Sigmoid colon (tissue), 7 donors: Measurements from ENCODE around the gene LIPG. TPM values are rescaled to one million over a fixed set of nuclear protein-coding genes. Genes with fewer than 3 reads are reported as not detected.
"Not testable (repeated sequence)": the region's sequence is repeated elsewhere in the genome, so short reads cannot be mapped to it uniquely, and the experiment has no call there.

Experiments
- DNase-seq: peaks from one replicate; pipeline ENCODE4 v3.0.0-alpha.2; 2019
- H3K27ac ChIP-seq, 4 donors: fragments of 200-600 bp; sonication (generic); one replicate each; pipeline ENCODE4 v1.5.1; 2016 to 2019; ENCODE audit warnings: mild to moderate bottlenecking in 1 of 4
- H3K27me3 ChIP-seq, 3 donors: fragments of 200-600 bp; sonication (generic); one replicate each; pipeline ENCODE4 v1.5.1; 2019; ENCODE audit warnings: mild to moderate bottlenecking in 1 of 3
- H3K36me3 ChIP-seq, 4 donors: fragments of 200-600 bp; sonication (generic); one replicate each; pipeline ENCODE4 v1.5.1; 2016 to 2019
- H3K4me1 ChIP-seq, 4 donors: fragments of 200-600 bp; sonication (generic); one replicate each; pipeline ENCODE4 v1.5.1; 2017 to 2019
- H3K4me3 ChIP-seq, 4 donors: fragments of 200-600 bp; sonication (generic); one replicate each; pipeline ENCODE4 v1.5.1; 2017 to 2019; ENCODE audit warnings: mild to moderate bottlenecking in 2 of 4, moderate library complexity in 1 of 4
- H3K9me3 ChIP-seq, 4 donors: fragments of 200-600 bp in 3 of 4; sonication (generic) in 3 of 4; one replicate each; pipeline versions ENCODE4 v1.5.1 to v1.6.1; 2013 to 2019
- EP300 ChIP-seq, 4 donors: sonication (generic); formaldehyde crosslinking; IDR thresholded peaks; one replicate each; pipeline ENCODE4 v1.6.1; 2017; ENCODE audit warnings: antibody characterized with exemption in 4 of 4
- POLR2A ChIP-seq, 2 donors: fragments of 450-650 bp; IDR thresholded peaks; one replicate each; pipeline ENCODE4 v1.6.1; 2016; ENCODE audit warnings: antibody characterized with exemption in 2 of 2, mild to moderate bottlenecking in 2 of 2, moderate library complexity in 2 of 2
- POLR2AphosphoS5 ChIP-seq, 4 donors: sonication (generic); formaldehyde crosslinking; IDR thresholded peaks; one replicate each; pipeline ENCODE4 v1.6.1; 2017; ENCODE audit warnings: antibody characterized with exemption in 4 of 4
- WGBS, 2 donors: extraction: QIAGEN DNeasy Blood & Tissue Kit; methylation state at CpG; one replicate each; pipeline ENCODE4 v1.1.7; 2013; 5-methylcytosine and 5-hydroxymethylcytosine counted together
- intact Hi-C: fragments of 100-400 bp; cut with DNase I; formaldehyde crosslinking; loops from one replicate; pipeline ENCODE4 v1.15.1; 2023
- polyA plus RNA-seq, 3 donors: library from polyadenylated mRNA; stranded (reverse); fragments of 200-250 nt; gene quantifications; one replicate each; pipeline ENCODE4 v1.2.3, GENCODE V29; 2013
- total RNA-seq, 4 donors: library from RNA; depleted of rRNA; stranded (reverse); fragments of >200 nt; gene quantifications; one replicate each; pipeline ENCODE4 v1.1.0, GENCODE V29; 2016
- TF ChIP-seq, protein P1 (sequence below), 4 experiments: fragments of 450-650 bp in 3 of 4; fragments of 200-600 bp in 1 of 4; IDR thresholded peaks; one replicate each; pipeline ENCODE4 v1.5.1; 2016 to 2019; ENCODE audit warnings: antibody characterized with exemption in 4 of 4, mild to moderate bottlenecking in 3 of 4, moderate library complexity in 2 of 4
- donor health status: healthy with polysubstance abuse.
- donor health status: Bipolar disorder and iron deficiency.
- donor health status: healthy.

Gene LIPG
- total and polyA plus RNA-seq, 7 donors, result under 0.01 to 21.9 (median 2.4) TPM

DNA sequence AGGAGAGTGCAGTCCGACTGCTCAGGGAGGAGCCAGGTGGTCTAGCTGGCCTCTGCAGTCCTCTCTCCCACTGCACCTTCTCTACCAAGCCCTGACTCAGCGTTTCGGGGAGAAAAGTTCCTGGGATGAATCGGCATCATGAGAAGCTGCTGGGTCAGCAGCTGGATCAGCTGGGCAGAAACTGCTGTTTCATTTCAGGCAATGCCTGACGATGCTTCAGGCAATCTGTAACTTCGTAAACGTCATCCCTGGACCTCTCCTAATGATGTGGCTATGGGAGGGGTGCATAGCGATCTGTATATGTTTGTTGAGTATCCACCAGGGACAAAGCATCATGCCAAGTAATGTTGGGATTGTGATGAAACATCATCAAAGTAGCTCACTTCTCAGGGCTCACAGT is 20.7 kb downstream of the LIPG start:
- H3K4me1 ChIP-seq, result no peaks in the 10 kb centered on the region

DNA sequence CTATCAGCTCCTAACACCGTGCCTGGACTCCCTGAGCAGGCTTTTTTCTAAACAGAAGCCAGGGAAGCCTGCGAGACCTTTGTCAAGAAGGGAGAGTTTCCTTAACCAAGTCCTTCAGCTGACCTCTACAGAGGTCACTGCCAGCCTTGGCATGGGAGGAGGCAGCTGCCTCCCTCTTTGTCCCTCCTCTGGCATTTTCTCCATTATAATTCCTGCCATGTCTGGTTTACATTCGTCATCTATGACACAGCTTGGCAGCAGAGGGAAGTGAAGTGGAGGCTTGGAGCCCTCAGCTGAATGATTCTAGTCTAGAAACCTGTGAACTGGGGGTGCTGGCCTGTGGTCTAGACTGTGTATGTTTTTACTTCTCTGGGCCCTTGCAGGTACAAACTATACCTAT is 22.5 kb downstream of the LIPG start:
- no peaks in the 10 kb centered on the region for H3K4me1 ChIP-seq
- intact Hi-C loops, result no loop called here
- no peak overlapping the region for H3K4me3 ChIP-seq
- DNase-seq, result no peak
- TF ChIP-seq, protein P1, sequence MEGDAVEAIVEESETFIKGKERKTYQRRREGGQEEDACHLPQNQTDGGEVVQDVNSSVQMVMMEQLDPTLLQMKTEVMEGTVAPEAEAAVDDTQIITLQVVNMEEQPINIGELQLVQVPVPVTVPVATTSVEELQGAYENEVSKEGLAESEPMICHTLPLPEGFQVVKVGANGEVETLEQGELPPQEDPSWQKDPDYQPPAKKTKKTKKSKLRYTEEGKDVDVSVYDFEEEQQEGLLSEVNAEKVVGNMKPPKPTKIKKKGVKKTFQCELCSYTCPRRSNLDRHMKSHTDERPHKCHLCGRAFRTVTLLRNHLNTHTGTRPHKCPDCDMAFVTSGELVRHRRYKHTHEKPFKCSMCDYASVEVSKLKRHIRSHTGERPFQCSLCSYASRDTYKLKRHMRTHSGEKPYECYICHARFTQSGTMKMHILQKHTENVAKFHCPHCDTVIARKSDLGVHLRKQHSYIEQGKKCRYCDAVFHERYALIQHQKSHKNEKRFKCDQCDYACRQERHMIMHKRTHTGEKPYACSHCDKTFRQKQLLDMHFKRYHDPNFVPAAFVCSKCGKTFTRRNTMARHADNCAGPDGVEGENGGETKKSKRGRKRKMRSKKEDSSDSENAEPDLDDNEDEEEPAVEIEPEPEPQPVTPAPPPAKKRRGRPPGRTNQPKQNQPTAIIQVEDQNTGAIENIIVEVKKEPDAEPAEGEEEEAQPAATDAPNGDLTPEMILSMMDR (IDR thresholded peaks at IDR 0.05), result no peak
- TF ChIP-seq POLR2AphosphoS5 (IDR thresholded peaks at IDR 0.05) (no peak), EP300 (IDR thresholded peaks at IDR 0.05) (no peak), POLR2A (IDR thresholded peaks at IDR 0.05) (no peak)
- no peaks in the 10 kb centered on the region for H3K27me3 ChIP-seq
- WGBS, 2 donors, result 82 to 84% methylated on average over 3 of the region's 3 CpGs
- H3K27ac ChIP-seq, result no peak overlapping the region
- no peaks in the 10 kb centered on the region for H3K36me3 ChIP-seq
- H3K9me3 ChIP-seq, result no peaks in the 10 kb centered on the region

More for the DNA sequence above, 20.7 kb downstream of the LIPG start:
- Histone ChIP-seq H3K9me3 (no peaks in the 10 kb centered on the region), H3K4me3 (no peak overlapping the region), H3K36me3 (no peaks in the 10 kb centered on the region), H3K27ac (no peak overlapping the region), H3K27me3 (no peaks in the 10 kb centered on the region)
- intact Hi-C loops, result no loop called here
- TF ChIP-seq POLR2AphosphoS5 (IDR thresholded peaks at IDR 0.05) (no peak), POLR2A (IDR thresholded peaks at IDR 0.05) (no peak), EP300 (IDR thresholded peaks at IDR 0.05) (no peak)
- TF ChIP-seq, protein P1 (IDR thresholded peaks at IDR 0.05), result no peak
- 78 to 81% methylated on average over 8 of the region's 8 CpGs for WGBS, 2 donors
- no peak for DNase-seq

DNA sequence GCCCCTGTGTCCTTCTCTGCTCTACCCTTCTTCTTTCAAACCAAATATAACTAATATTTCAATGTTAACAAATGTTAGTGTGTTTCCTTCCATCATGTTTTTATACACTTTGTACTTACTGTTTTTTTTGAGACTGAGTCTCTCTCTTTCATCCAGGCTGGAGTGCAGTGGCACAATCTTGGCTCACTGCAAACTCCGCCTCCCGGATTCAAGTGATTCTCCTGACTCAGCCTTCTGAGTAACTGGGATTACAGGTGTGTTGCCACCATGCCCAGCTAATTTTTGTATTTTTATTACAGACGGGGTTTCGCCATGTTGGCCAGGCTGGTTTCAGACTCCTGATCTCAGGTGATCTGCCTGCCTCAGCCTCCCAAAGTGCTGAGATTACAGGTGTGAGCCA is 23.1 kb downstream of the LIPG start:
- H3K9me3 ChIP-seq, H3K27ac ChIP-seq, H3K4me1 ChIP-seq, intact Hi-C loops, H3K36me3 ChIP-seq, DNase-seq, H3K27me3 ChIP-seq, H3K4me3 ChIP-seq: not testable (repeated sequence)
- WGBS, 2 donors, result 67 to 93% methylated on average over 4 of the region's 4 CpGs

DNA sequence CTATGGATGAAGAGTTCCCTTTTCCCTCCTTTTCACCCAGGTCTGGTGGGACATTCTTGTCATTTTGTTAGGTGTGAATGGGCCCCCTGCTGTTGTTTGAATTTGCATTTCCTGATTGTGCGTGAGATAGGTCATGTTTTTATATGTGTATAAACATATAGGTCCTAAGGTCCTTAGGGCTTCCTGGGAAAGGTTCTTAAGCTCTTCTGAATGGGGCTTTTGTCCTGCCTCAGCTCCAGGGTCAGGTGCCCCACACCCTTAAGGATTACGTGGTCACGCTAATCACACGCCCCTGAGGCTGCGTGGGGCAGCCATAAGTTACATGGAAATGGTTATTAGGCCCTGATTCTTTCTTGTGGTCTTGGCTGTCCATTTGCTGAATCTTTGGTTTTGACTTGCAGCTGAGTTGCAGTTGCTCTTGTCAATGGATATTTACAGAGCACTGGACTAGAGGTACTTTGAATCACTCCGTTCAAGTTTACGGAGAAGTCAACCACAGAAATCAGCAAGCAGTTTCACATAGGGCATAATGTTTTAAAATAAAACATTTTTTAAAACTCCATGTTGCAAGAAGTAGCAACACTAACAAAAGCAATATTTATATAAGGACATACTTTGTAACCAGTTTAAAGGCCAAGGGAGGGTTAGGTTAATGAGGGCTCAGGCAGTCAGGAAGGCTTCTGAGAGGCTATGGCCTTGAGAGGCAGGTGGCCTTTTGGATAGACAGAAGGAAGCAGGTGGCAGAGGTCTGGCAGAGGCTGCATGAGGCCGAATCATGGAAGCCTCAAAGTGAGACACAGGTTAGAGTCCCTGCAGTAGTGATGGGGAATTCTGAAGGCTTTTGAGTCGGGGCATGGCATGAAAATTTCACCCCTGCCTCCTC is 24.2 kb downstream of the LIPG start:
- 35 to 73% methylated on average over 9 of the region's 9 CpGs for WGBS, 2 donors
- Histone ChIP-seq H3K36me3 (no peaks in the 10 kb centered on the region), H3K4me3 (no peak overlapping the region), H3K27me3 (no peaks in the 10 kb centered on the region), H3K4me1 (no peaks in the 10 kb centered on the region), H3K9me3 (no peaks in the 10 kb centered on the region), H3K27ac (no peak overlapping the region)
- DNase-seq, result no peak
- TF ChIP-seq POLR2A (IDR thresholded peaks at IDR 0.05), result no peak
- TF ChIP-seq EP300 (IDR thresholded peaks at IDR 0.05), result no peak
- TF ChIP-seq, protein P1 (IDR thresholded peaks at IDR 0.05), result no peak
- TF ChIP-seq POLR2AphosphoS5 (IDR thresholded peaks at IDR 0.05), result no peak
- intact Hi-C loops, result no loop called here

DNA sequence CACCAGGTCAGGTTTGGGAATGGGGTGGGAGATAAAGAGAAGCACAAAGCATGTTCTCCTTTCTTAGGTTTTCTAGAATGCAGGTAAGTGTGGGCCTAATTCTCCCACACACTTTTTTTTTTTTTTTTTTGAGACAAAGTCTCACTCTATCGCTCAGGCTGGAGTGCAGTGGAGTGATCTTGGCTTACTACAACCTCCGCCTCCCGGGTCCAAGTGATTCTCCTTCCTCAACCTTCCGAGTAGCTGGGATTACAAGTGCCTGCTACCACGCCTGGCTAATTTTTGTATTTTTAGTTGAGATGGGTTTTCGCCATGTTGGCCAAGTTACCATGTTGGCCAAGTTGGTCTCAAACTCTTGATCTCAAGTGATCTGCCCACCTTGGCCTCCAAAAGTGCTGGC is 26.3 kb downstream of the LIPG start:
- WGBS, 2 donors, result 88% methylated on average over 6 of the region's 6 CpGs
- H3K36me3 ChIP-seq, result no peaks in the 10 kb centered on the region
- no peaks in the 10 kb centered on the region for H3K27me3 ChIP-seq
- TF ChIP-seq POLR2A (IDR thresholded peaks at IDR 0.05) (no peak), POLR2AphosphoS5 (IDR thresholded peaks at IDR 0.05) (no peak), EP300 (IDR thresholded peaks at IDR 0.05) (no peak)
- TF ChIP-seq, protein P1 (IDR thresholded peaks at IDR 0.05), result no peak
- no peak overlapping the region for H3K27ac ChIP-seq
- no peaks in the 10 kb centered on the region for H3K9me3 ChIP-seq
- H3K4me1 ChIP-seq, result no peaks in the 10 kb centered on the region
- H3K4me3 ChIP-seq, result no peak overlapping the region
- no peak for DNase-seq
- intact Hi-C loops, result no loop called here
